Measurements from ENCODE around the gene PRRX2.

- TF ChIP-seq POLR2AphosphoS5 (IDR thresholded peaks at IDR 0.05; ENCODE audit: low read depth, low read length) (peak; percentile 58; the same call in 1 of the 2 replicates), SIN3A (IDR thresholded peaks at IDR 0.05; ENCODE audit: borderline replicate concordance, insufficient read depth, low read length) (no peak), REST (IDR thresholded peaks at IDR 0.05; ENCODE audit: insufficient read depth in 1 of 2, low read depth in 2 of 2, low read length in 2 of 2) (no peak)
Observed at GRCh38 chr9:129626625-129627284, 38.7 kb upstream of the PRRX2 start.

Data from PFSK-1 (cell line).